Stimulated activated CD8-positive, alpha-beta memory T cell treated with anti-CD3 and anti-CD28 coated beads, Interleukin-15, amount 100 ng/mL, for 24 hours (primary cell): ENCODE results near the gene ADISSP.

Experiments
- DNase-seq: peaks from one replicate; pipeline ENCODE4 v3.0.0-alpha.2; 2020; ENCODE audit warnings: low read depth

Gene ADISSP

GRCh38 chr20:3738111-3739053 lies 29.2 kb downstream of the ADISSP start:
- DNase-seq = no peak

DNA sequence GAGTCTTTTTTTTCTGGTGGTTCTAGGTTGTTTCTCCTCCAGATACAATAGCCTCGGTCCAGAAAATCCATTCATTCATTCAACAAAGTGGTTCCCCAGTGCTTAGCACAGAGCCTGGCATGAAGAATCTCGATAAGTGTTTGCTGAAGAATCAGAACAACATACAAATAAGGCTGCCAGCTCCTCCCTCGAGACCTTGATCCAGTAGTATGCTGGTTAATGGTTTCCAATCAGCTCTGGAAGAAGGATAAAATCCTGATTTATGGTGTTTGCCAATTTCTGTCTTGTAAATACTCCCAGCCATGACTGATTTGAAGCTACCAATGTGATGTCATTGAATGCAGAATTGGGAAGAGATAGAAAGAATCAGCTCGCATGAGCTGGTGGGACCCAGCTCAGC lies 31.8 kb downstream of the ADISSP start:
- no peak for DNase-seq

- no peak for DNase-seq
Observed at GRCh38 chr20:3734111-3734843, 33.3 kb downstream of the ADISSP start.

- DNase-seq = no peak
Observed at GRCh38 chr20:3733119-3733995, 34.2 kb downstream of the ADISSP start.

DNA sequence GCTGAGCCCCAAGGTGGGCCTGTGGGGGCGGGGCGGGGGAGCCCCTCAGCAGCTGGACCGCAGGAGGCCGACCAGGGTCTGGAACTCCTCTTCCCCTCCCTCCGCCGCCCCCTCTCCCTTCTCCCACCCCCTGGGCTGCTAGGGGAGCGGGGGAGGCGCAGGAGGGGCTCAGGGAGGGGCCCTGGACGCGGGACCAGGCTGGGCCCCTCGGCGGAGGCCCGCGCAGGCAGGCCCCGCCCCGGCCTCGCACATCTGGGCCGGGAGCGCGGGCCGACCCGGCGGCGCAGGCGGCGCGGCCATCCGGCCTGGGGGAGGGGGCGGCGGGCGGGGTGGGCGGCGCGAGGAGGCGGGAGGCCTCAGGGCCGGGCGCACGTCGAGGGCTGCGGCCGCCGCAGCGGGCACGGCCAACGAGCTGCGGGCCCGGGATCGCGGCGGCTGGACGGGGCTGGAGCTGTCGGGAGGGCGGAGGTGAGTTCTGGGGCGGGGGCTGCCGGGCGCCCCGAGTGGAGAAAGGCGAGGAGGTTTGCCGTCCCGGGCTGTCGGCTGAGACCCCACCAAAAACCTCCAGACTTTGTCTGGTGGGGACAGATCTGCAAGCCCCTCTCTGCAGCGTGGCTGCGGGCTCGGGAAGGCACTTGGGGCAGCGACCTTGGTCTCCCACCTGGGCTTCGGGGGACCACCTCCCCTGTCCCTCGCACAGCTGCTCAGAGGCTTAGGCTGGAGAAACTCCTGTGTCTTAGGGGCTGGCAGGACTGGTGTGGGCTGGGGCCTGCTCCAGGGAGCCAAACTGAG lies 35.0 kb downstream of the ADISSP start, which contains the start of gene HSPA12B:
TSS of gene HSPA12B (plus strand) at position 359 of the 792 bp plus-strand sequence. CDS start 5,990 bp downstream, outside the sequence.
- no peak for DNase-seq

DNA sequence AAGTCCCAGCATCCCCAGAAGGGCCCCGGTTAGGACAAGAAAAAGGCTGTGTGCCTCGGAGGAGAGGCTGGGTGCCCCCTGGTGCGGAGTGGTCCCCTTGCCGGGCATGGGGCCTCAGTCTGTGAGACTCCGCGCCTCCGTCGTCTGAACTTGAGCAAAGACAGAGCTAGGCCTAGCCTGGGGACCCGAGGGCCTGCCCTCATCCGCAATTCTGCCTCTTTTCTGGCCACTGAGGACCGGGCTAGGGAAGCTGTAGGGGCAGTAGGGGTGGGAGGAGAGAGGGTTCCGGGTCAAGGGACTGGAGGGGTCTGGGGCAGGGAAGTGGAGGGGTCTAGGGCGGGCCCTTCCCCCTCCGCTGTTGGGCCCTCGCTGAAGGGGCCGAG lies 35.6 kb downstream of the ADISSP start:
- DNase-seq = no peak

- DNase-seq = no peak
Observed at GRCh38 chr20:3730803-3731672, 36.5 kb downstream of the ADISSP start.

DNA sequence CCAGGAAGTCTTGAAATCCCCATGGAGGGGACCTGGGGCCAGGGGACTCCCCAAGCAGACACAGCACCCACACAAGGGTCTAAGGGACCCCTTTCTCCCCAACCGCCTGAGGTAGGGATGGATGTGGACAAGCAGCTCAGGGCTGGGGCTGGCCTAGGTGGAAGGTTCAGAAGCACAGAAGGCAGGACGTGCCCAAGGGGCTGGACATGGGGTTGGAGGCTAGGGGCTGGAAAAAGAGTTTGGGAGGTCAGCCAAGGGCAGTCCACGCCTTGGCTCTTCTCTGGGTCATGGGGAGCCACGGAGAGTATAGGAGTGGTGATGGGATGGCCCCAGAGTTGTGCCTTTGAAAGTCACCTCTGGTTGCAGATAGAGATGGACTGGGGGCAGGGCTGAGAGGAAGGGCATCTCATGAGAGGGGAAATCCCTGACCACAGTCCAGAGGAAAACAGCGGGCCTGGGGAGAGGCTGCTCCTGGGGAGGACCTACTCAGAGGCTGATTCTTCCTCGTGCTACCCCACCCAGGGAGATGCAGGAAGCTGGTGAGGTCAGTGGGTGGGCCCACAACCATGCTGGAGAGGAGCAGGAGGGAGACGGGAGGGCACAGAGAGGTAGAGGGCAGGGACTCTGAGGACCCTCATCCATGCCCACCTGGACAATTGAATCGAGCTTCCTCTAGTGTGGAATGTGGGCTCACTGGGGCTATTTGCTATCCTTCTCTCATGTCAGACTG lies 37.6 kb downstream of the ADISSP start:
- DNase-seq = no peak

GRCh38 chr20:3729378-3729777 lies 38.2 kb downstream of the ADISSP start:
- DNase-seq = no peak

DNA sequence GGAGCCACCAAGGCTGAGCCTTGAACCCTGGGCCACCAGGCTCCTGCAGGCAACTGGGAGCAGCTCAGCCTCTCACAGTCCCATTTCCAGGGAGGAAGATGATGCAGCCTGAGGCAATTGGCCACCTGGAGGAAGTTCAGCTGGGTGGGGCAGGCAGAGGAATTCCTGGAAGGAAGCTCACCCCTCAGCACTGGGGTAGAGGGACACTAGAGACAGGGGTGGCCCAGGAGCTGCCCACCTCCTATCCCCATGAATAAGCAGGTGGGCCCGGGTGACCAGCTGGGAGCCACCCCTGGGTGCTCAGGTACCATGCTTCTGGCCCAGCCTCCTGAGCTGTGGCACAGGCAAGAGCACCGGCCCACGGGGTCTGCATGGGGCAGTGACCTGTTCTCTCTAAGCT lies 38.7 kb downstream of the ADISSP start:
- no peak for DNase-seq

DNA sequence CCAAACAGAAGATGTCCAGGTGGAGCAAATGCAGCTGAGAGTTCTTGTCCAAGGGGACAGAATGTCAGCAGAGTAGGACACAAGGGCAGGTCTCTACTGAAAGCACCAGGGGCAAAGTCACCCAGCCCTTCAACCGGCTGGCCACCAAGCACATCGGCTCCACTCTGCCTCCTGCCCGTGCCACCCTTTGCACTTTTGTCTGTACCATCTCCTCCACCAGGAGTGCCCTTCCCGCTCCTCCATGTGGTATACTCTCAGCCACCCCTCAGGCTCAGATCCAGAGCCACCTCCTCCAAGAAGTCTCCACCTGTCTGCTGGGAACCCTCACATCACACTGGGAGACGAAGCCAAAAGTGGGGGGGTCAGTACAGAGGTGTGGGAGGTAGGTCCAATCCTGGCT lies 39.2 kb downstream of the ADISSP start:
- DNase-seq = no peak

- no peak for DNase-seq
Observed at GRCh38 chr20:3727401-3728021, 40.0 kb downstream of the ADISSP start.

DNA sequence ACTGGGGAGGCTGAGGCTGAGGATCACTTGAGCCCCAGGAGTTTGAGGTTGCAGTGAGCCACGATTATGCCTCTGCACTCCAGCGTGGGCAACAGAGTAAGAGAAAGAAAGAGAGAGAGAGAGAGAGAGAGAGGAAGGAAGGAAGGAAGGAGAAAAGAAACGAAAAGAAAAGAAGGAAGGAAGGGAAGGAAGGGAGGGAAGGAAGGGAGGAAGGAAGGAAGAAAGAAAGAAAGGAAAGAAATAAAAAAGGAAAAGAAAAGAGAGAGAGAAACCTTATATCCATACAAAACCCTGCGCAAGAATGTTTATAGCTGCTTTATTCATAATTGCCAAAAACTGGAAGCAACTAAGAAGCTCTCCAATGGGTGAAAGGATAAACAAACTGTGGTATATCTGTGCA lies 43.2 kb downstream of the ADISSP start:
- DNase-seq = no peak

- no peak for DNase-seq
Observed at GRCh38 chr20:3723284-3723683, 44.3 kb downstream of the ADISSP start.

DNA sequence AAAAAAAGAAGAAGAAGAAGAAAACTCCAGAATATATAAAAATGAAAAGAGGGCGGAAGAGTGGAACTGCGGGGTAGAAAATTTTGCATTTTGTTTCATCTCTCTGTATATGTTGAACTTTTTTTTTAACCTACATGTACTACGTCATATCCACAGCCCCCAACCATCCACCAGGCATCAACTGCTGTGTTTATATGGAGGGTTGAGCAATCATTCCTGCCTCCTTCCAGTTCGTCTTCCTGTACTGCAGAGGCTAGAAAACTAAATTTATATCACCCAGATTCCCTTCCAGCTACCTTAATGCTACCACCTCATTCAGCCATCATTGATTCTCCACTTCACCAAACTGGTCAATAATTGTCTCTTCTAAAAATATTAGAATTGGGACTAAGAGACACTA lies 45.6 kb downstream of the ADISSP start:
- DNase-seq = no peak

- no peak for DNase-seq
Observed at GRCh38 chr20:3720626-3721025, 46.9 kb downstream of the ADISSP start.

GRCh38 chr20:3720068-3720467 lies 47.5 kb downstream of the ADISSP start:
- no peak for DNase-seq

DNA sequence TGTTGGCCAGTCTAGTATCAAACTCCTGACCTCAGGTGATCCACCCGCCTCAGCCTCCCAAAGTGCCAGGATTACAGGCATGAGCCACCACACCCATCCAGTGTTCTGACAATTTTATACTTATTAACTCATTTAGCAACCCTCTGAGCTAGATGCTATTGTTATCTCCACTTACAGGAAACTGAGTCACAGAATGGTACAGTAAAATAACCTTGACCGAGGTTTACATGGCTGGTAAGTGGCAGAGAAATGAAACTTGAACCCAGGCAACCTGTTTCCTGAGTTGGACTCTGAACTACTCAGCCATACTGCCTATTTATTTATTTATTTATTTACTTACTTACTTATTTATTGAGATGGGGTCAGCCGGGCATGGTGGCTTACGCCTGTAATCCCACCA lies 48.5 kb downstream of the ADISSP start:
- DNase-seq = no peak

DNA sequence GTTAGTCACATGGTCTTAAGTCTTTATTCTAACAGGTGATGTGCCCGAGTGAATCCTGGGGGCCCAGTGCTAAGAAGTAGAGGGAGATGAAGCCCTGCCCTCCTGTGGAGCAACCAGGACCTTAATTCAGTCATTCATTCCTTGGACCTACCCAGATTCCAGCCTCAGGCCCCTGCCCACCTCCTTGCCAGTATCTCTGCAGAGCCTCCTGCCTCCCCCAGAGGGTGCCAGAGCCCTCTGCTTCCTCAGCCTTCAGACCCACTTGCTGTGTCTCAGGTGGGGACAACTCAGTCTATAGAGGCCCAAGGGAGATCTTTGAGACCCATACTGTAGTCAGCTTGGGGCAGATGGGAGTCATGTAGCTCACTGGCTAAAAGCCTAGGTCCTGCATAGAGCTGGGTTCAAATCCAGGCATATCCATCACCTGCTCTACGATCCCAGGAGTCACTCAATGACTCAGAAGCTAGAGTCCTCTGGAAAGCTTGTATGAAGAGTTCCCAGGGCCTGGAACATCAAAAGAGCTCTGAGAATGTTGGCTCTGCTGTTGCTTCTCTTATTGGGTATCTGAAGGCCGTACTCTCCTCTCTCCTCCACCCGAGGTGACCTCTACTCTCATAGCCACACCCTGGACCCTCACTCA lies 51.2 kb downstream of the ADISSP start:
- DNase-seq = no peak
